HG03064 (cell line): ENCODE results near the gene NARF.

Experiments used
- ATAC-seq: cut with Tn5 transposase; IDR thresholded peaks from one replicate; pipeline ENCODE4 v1.9.1; 2021; ENCODE audit warnings: low read depth; ENCODE audit not compliant: unreplicated experiment

The NARF gene

DNA sequence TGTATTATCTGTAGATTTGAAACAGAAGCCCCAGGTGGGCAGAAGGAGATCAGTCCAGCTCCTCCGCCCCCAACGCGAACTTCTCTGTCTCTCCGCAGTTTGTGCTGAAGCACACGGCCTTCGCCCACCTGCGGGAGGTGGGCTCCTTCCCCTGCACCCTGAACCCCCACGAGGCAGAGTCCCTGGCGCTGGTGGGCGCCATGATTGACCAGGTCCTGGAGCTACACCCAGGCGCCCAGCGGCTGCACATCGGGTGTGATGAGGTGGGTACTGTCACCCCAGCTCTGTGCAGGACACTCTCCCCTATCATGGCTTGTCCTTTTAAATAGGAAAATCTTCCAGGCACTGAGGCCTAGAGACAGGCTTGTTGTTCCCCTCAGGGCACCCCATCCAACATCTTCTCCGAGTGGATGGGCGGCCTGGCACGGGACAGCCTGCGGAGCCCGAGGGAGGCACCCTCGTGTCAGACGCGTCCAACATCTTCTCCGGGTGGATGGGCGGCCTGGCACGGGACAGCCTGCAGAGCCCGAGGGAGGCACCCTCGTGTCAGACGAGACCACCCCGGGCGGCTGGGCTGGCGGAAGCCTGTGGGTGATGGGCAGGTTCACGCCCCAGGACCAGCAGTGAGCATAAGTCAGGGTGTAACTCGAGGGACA, 24.9 kb upstream of the NARF start:
- ATAC-seq, result no peak

DNA sequence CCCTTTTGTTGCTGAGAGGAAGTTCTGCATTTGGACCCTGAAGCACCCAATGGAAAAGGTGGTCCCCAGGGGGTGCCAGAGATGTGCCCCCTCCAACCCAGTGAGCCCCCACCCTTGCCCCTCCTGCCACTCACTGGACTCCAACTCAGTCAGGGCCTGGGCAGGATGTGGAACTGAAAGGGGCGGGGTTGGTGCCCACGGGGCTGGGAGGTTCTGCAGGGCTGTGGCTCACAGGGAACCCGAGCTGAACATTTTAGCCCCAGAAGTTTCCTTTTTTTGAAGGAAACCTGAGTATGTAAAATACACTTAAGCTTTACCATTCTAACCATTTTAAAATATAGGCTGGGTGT, 24.4 kb upstream of the NARF start:
- ATAC-seq, result no peak

DNA sequence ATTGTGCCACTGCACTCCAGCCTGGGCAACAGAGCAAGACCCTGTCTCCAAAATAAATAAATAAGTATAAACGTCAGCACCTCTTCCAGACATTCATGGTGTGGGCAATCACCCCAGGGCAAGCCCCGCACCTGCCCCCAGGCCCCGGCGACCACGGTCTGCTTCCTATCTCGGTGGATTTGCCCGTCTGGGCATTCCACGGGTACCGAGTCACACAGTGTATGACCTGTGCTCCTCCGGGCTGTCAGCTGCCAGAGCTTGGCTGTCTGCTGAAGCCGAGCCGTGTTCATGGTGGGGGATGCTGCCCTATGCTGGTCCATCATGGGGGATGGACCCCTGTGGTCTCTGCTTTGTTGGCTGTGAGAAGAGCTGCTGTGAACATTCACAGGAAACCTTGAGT, 23.4 kb upstream of the NARF start:
- no peak for ATAC-seq

DNA sequence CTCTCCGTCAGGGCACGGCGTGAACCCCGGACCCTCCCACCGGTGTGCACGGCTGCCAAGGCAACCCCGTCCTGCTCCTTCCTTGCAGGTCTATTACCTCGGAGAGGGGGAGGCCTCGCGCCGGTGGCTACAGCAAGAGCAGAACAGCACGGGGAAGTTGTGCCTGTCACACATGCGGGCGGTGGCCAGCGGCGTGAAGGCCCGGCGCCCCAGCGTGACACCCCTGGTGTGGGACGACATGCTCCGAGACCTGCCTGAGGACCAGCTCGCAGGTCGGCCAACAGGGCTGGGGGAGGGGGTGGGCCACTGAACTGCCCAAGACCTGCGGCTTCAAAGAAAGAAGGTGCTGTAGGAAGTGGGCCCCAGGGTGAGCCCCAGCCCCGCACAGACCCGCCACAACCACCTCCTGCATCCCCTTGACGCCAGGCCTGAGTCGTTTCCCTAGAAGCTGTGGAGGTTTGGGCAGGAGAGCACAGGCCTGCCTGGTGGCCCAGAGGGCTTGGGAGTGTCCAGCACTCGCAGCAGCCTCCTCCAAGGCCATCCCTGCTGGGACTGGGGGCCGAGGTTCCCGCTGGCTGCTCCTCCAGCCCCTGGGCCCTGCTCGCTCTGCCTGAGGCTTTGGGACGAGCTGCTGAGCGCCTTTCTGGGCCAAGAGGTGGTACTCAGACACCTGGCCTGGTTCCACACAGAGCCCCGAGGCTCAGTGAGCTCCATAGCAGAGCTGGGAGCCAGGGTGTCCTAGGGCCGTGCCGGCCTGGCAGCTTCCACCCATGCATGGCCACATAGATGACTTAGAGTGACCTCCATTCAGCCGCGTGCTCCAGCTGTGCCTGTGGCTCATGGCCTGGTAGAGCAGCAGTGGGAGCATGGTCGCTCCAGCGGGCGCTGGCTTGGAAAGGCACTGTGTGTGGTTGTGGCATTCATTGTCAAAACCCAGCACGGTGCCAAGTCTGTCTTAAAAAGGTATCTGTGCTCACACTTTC, 22.6 kb upstream of the NARF start:
- no peak for ATAC-seq

DNA sequence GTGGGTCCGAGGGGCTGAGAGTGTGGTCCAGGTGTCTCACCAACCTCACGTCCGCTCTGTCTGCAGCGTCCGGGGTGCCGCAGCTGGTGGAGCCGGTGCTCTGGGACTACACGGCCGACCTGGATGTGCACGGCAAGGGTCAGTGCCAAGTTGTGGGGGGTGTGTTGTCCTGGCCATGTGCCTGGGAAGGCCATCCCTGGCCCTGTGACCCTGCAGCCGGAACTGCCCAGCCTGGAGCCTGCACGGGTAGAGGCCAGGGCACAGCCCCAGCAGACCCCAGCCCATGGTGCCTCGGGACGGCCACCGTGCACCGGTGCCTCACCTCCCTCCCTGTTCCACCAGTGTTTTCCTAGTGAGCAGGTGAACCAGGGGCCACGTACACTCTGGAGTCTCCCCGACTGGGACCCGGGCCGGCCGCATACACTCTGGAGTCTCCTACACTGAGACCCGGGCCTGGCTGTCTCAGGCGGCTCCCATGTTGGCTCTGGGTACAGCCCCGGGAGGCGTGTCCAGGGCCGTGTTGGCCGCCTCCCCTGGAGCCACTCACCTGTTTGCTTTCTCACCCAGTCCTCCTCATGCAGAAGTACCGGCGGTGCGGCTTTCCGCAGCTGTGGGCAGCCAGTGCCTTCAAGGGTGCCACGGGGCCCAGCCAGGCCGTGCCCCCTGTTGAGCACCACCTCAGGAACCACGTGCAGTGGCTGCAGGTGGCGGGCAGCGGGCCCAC, 21.8 kb upstream of the NARF start:
- no peak for ATAC-seq

DNA sequence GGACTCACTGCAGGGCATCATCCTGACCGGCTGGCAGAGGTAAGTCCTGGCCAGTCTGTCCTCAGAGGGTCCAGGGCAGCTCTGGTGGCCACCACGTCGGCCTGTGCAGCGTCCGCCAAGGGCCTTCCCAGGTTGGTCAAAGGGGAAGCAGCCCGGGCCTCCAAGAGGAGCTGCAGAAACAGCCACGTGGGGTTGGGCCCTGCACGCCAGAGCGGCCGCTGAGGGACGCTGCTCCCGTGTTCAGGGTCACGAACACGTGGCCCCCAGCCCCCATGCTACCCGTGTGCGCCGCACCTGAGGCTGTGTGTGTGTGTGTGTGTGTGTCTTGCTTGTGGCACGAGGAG, 21.2 kb upstream of the NARF start:
- ATAC-seq, result no peak

DNA sequence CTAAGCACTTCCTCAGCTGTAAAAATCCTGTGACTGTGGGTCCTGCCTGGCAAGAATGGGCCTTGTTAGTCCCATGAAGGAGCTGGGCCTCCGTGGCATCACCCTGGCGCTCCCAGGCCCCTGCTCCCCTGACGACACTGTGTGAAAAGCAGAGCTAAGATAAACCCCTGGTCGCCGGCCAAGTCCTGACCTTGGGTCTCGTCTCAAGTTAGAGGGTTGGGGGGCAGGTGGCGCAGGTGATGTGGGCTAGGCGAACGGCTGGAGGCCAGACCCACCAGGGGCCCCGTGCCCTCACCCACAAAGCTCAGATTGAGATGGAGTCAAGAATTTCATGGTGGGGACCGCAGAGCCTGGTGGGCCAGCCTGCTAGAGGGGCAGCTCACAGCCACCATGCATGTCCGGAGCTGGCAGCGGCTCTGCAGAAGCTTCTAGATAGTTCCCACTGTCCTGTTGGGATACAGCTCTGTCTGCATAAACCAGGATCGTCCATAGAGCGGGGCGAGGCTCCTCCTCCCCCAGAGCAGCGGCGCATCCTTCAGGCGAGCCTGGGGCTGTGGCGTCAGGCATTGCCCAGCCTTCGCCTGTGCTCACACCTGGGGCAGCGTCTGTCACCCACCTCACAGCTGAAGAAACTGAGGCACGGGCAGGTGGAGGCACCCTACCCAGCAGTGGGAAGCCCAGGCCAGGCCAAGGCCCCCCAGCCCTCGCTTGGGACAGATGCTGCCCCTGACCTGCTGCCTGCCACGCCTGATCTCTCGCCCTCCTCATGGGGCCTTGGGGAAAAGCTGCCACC, 19.9 kb upstream of the NARF start:
- no peak for ATAC-seq

DNA sequence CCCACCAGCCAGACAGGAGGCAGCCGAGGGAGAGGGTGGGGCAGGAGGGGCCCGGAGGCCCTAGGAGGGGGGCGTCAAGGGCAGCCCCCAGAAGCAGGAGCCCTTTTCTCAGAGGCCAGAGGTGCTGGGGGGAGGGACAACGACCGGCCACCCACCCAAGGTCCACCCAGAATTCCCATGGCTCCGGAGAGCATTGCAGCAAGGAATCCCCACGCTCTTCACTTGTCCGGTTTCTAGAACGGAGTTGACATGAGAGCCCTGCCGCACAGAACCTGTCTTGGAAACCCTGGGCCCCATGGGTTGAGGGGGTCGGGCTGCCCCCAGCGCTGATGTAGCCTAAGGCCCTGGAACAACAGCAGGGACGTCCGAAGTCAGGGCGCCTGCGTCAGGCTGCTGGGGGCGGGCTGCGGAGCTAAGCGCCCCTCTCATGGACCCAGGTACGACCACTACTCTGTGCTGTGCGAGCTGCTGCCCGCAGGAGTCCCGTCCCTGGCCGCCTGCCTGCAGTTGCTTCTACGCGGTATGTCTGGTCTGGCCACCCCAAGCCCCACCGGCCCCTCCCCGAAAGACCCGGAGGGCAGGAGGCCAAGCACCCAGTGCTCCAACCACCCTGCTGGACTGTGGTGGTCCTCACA, 19.2 kb upstream of the NARF start:
- ATAC-seq, result no peak

DNA sequence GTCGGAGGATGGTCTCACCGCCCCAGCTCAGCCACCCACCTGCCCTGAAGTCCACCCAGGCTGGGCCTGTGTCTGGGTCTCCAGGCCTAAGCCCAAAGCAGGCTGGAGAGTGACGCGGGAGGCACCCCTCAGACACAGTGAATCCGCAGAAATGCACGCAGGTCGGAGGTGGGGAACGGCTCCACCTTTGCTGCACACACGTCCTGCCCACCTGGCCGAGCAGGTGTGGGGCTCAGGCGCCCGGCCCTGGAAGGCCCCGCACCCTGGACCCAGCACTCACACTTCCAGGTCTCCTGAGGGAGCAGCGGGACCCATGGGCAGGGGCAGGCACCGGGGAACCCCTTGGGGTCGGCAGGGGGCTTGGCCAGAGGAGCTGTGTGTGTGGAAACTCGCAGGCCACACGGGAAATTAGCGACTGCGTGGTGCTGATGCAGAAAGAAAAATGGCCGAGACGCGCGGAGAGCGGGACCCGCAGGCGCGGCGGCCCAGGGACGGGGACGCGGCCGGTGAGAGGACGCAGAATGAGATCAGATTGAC, 18.6 kb upstream of the NARF start:
- ATAC-seq, result no peak

DNA sequence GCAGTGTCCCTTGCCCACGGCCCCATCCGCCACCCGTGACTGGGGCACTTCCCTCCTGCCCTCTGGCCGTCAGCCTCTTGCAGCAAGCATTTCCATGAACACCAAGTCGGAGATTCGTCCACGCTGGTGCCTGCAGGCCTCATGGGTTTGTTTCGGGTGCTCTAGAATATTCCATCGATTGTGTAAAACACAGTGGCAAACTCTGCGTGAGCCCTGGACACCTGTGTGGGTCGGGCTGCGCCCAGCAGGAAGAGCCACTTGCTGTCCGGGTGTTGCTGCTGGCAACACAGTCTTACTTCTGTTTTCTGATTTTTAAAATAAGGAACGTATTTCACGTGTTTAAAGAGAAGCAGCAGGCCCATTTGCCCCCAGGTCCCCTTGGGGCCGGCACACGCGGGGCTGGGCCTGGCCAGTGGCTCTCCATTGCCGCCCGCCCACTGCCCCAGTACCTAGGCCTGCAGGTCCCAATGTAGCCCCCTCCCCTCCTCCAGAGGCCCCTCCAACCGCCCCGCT, 18.0 kb upstream of the NARF start:
- no peak for ATAC-seq

DNA sequence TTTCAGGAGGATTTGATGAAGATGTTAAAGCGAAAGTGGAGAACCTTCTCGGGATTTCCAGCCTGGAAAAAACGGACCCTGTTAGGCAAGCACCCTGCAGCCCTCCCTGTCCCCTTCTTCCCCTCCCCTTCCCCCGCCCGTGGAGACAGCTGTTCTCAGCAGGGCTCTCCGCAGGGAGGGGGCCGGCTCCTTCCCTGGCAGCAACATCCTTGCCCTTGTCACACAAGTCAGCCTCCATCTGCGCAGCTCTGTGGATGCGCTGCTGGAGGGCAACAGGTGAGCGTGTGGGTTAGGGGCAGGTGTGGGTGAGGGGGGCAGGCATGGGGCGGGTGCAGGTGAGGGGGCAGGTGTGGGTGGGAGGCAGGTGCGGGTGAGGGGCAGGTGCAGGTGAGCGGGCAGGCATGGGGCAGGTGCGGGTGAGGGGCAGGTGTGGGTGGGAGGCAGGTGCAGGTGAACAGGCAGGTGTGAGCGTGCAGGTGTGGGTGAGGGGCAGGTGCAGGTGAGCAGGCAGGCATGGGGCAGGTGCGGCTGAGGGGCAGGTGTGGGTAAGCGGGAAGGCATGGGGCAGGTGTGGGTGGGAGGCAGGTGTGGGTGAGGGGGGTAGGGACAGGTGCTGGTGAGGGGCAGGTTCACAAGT, 17.4 kb upstream of the NARF start:
- no peak for ATAC-seq

DNA sequence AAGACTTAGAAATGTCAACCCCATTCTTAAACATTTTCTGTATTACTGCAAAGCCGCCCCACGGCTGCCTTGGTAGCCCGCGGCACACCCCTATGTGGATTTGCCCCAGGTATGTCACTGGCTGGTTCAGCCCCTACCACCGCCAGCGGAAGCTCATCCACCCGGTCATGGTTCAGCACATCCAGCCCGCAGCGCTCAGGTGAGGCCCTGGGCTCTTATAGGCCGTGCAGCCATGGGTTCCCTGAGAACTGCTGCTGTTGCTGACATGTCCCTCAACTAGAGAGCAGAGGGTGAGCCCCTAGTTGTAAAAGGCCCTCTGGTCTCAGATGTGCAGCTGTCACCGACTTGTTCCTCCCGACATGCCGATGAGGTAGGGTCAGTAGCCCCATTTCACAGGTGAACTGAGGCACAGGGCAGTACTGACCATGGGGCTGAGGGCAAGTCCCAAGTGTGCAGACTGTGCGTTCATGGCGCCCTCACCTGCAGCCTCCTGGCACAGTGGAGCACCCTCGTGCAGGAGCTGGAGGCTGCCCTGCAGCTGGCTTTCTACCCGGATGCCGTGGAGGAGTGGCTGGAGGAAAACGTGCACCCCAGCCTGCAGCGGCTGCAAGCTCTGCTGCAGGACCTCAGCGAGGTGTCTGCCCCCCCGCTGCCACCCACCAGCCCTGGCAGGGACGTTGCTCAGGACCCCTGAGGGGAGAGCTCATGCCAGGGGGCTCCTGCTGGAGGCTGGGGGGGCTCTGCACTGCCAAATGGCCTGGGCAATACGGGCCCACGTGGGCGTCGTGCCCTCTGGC, 16.7 kb upstream of the NARF start:
- ATAC-seq, result no peak

DNA sequence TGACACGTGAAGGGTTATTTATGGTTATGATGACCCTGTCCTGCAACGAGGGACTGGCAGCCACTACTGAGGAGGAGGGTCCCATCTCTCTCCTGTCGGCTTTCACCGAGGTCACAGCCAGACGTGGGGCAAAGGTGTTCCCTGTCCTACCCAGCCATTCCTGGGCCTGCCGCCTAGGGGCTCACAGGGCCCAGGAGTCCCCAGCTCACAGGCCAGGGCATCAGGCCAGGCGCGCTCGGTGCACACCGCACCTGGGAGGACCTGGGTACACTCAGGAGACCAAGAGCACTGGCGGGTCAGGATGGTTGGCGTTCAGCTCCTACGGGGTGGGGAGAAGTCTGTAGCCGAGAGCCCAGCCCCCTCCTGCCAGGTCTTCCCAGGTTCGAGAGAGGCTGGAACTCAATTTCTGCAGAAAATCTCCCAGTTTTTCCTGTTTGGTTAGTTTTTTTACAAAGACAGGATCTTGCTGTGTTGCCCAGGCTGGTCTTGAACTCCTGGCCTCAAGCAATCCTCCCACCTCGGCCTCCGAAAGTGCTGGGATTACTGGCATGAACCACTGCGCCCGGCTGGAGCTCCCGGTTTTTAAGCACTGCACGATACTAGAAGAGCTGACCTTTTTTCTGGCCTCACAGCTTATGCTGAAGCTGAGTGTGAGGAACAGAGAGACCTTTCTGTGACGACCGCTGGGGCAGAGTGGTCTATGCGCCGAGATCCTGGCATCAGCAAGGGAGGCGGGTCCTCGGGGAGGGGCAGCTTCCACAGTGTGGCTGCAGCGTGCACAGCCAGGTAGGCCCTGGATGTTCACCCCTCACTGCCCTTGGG, 15.7 kb upstream of the NARF start:
- no peak for ATAC-seq

DNA sequence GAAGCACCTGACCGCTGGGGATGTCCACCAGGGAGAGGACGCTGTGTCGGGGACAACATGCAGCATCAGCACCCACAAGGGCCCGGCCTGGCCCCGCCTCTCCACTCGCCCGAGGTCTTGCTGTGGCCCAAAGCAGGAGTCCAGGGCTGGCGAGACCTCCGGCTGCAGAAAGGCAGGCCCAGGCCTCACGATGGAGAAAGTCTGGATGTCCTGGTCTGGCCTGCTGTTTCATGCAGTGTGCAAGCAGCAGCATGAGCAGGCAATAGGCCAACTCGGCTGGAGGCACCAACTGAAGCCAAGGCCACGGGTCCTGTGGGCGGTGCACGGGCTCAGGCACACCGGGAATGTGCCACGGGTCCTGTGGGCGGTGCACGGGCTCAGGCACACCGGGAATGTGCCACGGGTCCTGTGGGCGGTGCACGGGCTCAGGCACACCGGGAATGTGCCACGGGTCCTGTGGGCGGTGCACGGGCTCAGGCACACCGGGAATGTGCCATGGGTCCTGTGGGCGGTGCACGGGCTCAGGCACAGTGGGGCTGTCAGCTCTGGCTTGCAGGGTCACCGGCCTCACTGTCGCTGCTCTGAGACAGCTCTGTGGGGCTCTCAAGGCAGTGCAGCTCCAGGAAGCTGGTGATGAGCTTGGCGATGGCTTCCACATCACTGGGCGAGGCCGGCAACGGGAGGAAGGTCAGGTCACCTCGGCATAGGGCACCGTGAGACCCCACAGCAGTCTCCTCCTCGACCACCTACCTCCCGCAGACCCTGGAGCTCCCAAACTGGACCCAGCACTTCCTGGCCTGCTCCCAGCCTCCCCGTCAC, 14.9 kb upstream of the NARF start:
- no peak for ATAC-seq

DNA sequence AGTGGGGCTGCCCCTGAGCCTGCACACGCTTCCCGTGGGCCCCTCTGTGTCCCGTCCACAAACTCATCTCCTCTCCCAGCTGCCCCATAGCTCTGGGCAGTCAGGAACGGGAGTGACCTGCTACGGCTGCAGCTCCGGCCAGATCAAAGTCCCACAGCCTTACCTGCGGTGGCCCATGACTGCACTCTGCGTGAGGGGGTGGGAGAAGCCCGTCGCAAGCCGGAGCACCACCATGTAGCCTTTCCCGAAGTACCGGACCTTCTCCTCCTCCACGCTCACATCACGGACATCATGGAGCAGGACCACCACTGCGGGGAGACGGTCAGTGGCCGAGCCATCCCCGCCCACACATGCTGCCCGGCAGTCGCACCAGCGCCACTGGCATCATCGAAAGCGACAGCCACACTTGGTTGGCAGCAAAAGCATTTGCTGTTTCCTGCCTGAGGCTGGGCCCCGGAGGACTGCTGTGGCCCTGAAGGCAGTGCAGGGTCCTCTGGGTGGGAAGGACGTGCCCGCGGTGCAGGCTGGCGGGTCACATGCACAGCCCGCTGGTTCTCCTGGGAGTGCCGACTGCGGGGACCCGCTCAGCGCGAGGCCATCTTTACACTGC, 14.2 kb upstream of the NARF start:
- ATAC-seq, result no peak

DNA sequence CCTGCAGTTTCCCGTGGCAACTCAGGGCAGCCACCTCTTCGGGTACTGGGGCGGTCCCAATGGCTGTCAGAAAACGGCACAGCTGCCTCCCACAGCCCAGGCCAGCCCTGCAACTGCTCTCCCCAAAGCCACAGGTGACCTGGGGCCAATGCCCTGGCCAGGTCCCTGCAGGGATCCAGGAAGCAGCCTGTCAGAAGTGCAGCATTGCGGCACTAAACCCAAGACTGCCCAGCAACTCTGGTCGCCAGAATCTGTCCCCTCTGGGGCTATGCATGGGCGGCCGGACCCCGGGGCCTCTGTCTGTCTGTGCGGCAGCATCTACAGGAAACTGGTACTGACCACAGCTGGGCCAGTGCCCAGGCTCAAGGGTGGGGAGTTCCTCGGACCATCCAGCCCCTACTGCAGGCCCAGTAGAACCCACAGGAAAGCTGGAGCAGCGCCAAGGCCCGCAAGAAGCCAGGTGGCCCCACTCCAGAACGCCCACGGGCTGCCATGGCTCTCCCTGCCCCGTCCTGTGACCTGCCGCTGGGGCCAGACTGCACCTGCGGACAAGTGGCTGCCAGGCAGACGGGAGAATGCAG, 13.5 kb upstream of the NARF start:
- ATAC-seq, result no peak
